GM23338 (cell line): ENCODE results near the gene DYSF.

Experiments used
- CREB1 ChIP-seq: fragments of 250-450 bp; sonication (Bioruptor Pico); IDR thresholded peaks from 2 replicates; pipeline ENCODE4 v1.5.0; 2020; ENCODE audit warnings: low read depth, mild to moderate bottlenecking, moderate library complexity
- CTCF ChIP-seq, 2 experiments: fragments of 200-600 bp in 1 of 2; sonication (generic) in 1 of 2; conservative IDR thresholded peaks; 2 replicates each; pipeline versions ENCODE4 v1.5.1 to v1.6.1; 2016 to 2017; ENCODE audit warnings: antibody characterized with exemption in 2 of 2, low read depth in 2 of 2, mild to moderate bottlenecking in 2 of 2, moderate library complexity in 1 of 2
- ETS1 ChIP-seq: IDR thresholded peaks from 2 replicates; pipeline ENCODE4 v1.6.1; 2016; ENCODE audit warnings: antibody characterized with exemption
- EZH2 ChIP-seq: fragments of 200-600 bp; sonication (generic); IDR thresholded peaks from one replicate; pipeline ENCODE4 v1.8.0; 2017; ENCODE audit warnings: antibody characterized with exemption, mild to moderate bottlenecking, low read depth; ENCODE audit not compliant: unreplicated experiment
- EZH2phosphoT487 ChIP-seq: fragments of 200-600 bp; sonication (generic); IDR thresholded peaks from one replicate; pipeline ENCODE4 v1.8.1; 2018; ENCODE audit warnings: antibody characterized with exemption; ENCODE audit not compliant: unreplicated experiment
- JUNB ChIP-seq: IDR thresholded peaks from one replicate; pipeline ENCODE4 v1.6.1; 2016; ENCODE audit warnings: antibody characterized with exemption; ENCODE audit not compliant: unreplicated experiment
- NANOG ChIP-seq: IDR thresholded peaks from 2 replicates; pipeline ENCODE4 v1.6.1; 2016; ENCODE audit warnings: antibody characterized with exemption, borderline replicate concordance
- POLR2AphosphoS5 ChIP-seq: IDR thresholded peaks from 2 replicates; pipeline ENCODE4 v1.6.1; 2016; ENCODE audit warnings: antibody characterized with exemption, low read depth
- REST ChIP-seq: IDR thresholded peaks from one replicate; pipeline ENCODE4 v1.6.1; 2018; ENCODE audit warnings: antibody characterized with exemption; ENCODE audit not compliant: unreplicated experiment
- STAT1 ChIP-seq: IDR thresholded peaks from one replicate; pipeline ENCODE4 v1.6.1; 2016; ENCODE audit warnings: antibody characterized with exemption; ENCODE audit not compliant: unreplicated experiment
- ZNF331 ChIP-seq: fragments of 250-450 bp; sonication (Bioruptor Pico); IDR thresholded peaks from 2 replicates; pipeline ENCODE4 v1.5.0; 2020; ENCODE audit warnings: low read depth, mild to moderate bottlenecking, moderate library complexity

GRCh38 chr2:71588497-71589170 is 135.3 kb downstream of the DYSF start:
- TF ChIP-seq POLR2AphosphoS5 (no peak), REST (no peak), CTCF (conservative IDR thresholded peaks at IDR 0.05; ENCODE audit: low read depth in 2 of 2) (no peak), CREB1 (CRISPR knock-in tag) (no peak), EZH2phosphoT487 (no peak), EZH2 (no peak), ETS1 (no peak), ZNF331 (CRISPR knock-in tag) (no peak), JUNB (no peak), STAT1 (no peak), NANOG (no peak)
